GF-D8 (cell line): ENCODE measurements around the gene TBC1D3B.
"Not testable (repeated sequence)": the region's sequence is repeated elsewhere in the genome, so short reads cannot be mapped to it uniquely, and the experiment has no call there.

ENCODE experiments used
- DNase-seq: peaks from one replicate; lab custom pipeline; 2025; lab: John Stamatoyannopoulos, UW

Gene TBC1D3B

GRCh38 chr17:36176536-36176935, at the start of gene TBC1D3B:
TSS of gene TBC1D3B (minus strand) at chr17:36176636. CDS start at chr17:36175050, 1,586 bp downstream.
- DNase-seq = not testable (repeated sequence)

DNA sequence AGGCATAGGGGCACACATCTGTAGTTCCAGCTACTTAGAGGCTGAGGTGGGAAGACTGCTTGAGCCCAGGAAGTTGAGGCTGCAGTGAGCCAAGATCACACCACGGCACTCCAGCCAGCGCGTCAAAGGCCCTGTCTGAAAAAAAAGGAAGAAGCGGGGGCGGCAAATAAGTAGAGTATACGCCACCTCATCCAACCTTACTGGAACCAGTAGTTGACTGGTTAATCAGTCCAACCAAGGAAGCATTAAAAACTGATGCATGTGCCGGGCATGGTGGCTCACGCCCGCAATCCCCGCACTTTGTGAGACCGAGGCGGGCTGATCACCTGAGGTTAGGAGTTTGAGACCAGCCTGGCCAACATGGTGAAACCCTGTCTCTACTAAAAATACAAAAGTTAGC, 46.5 kb upstream of the TBC1D3B start:
- DNase-seq = not testable (repeated sequence)

GRCh38 chr17:36221581-36222100, 45.2 kb upstream of the TBC1D3B start:
- not testable (repeated sequence) for DNase-seq

- DNase-seq = not testable (repeated sequence)
Observed at GRCh38 chr17:36220737-36221580, 44.5 kb upstream of the TBC1D3B start.

GRCh38 chr17:36219556-36219955, 43.1 kb upstream of the TBC1D3B start:
- not testable (repeated sequence) for DNase-seq

DNA sequence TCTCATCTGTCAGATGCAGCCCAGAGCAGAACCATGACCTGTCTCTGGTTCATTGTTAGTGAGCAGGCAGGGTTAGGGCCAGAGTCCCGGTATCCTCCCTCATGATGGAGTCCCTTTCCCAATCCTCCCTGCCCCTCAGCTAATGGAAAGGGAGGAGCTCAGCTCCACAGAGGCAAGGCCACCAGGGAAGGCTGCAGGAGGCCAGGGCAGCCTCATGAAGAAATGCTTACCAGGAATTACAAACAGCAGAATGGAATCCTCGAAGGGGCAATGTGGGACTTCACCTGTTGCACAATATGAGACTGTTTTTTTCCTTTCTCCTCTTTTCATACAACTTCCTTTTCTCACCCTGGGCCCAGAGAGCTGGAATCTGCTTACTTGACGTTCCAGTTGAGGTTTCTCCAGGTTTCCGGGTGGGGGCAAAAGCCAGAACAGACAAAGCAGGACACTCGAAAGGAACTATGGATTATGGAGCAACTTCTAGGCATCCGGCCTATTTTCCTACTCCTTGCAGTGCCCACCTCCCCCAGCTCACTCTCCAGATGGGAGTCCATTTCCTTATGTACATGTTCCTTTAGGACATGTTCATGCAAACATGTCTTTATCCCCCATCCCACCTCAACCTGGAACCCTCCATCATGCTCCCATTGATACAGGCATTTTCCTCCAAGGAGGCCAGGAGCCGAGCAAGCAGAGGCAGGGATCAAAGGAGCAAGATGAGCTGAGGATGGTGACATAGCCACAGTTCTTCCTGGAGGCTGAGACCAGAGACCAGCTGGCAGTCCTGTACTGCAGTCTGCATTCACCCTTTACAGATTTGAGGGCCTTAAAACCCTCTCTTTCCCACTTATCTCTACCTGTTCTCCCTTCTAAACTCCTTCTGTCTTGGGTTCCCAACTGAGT, 39.2 kb upstream of the TBC1D3B start:
- not testable (repeated sequence) for DNase-seq

DNA sequence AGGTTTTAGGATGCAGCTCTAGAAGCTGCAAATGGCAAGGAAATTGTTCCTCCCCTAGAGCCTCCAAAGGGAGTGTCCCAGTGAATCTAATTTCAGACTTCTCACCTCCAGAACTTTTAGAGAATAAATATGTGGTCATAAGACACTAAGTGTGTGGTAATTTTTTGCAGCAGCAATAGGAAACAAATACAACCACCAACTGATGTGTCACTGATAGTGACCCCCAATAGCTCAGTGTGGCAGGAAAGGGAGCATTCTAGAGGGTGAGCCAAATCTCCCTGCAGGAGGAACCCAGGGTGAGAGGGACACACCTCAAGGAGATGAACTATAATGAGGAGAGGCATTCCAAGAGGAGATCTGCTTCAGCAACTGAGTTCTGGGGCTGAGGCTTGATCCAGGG, 38.5 kb upstream of the TBC1D3B start:
- no peak for DNase-seq

DNA sequence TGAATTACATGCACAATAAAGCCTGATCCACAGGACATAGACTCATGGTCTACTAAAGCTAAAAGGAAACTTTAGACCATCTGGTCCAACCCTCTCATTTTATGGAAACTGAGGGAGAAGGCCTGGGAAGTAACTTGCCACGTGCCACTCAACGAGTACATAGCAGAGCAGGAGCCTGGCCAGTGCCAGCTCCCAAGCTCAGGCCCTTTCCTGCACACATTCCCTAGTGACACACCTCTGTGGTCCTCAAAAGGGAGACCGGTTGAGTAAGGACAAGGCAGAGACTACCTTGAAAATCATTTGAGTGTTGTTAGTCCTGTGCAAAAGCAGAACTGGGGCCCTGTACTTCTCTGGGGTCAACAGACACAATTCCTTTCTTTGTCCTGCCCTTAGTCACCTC, 37.3 kb upstream of the TBC1D3B start:
- DNase-seq = no peak

GRCh38 chr17:36212966-36213365, 36.5 kb upstream of the TBC1D3B start:
- DNase-seq = no peak

DNA sequence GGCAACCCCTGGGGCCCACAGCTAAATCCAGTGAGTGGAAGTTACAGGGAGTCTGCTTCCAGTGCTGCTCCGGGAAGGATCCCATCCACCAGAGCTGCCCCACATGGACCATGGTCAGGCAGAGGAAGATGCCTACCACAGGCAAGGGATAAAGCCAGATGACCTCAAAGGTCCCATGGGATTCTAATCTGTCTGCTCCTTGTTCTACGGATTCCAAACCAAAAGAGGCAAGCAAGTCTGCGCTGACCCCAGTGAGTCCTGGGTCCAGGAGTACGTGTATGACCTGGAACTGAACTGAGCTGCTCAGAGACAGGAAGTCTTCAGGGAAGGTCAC, 35.8 kb upstream of the TBC1D3B start:
- no peak for DNase-seq

GRCh38 chr17:36211484-36212271, 35.2 kb upstream of the TBC1D3B start:
- not testable (repeated sequence) for DNase-seq

GRCh38 chr17:36210439-36211211, 34.2 kb upstream of the TBC1D3B start, which contains the start of gene CCL4L2:
TSS of gene CCL4L2 (plus strand) at chr17:36211063.
- DNase-seq = peak; percentile 44

DNA sequence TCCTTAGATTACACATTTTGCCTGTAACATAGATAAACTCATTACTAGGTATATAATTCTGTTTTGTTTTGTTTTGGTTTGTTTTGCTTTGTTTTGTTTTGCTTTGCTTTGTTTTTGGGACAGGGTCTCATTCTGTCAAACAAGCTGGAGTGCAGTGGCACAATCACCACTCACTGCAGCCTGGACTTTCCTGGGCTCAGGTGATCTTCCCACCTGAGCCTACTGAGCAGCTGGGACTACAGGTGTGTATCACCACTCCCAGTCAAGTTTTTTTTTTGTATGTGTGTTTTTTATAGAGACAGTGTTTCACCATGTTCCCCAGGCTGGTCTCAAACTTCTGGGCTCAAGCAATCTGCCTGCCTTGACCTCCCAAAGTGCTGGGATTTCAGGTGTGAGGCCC, 33.1 kb upstream of the TBC1D3B start:
- DNase-seq = no peak

GRCh38 chr17:36207383-36207782, 30.9 kb upstream of the TBC1D3B start:
- not testable (repeated sequence) for DNase-seq

GRCh38 chr17:36206486-36206821, 30.0 kb upstream of the TBC1D3B start:
- DNase-seq = not testable (repeated sequence)

- no peak for DNase-seq
Observed at GRCh38 chr17:36205637-36206485, 29.4 kb upstream of the TBC1D3B start.

GRCh38 chr17:36204724-36205500, 28.5 kb upstream of the TBC1D3B start:
- DNase-seq = no peak

- no peak for DNase-seq
Observed at GRCh38 chr17:36203335-36203734, 26.9 kb upstream of the TBC1D3B start.

DNA sequence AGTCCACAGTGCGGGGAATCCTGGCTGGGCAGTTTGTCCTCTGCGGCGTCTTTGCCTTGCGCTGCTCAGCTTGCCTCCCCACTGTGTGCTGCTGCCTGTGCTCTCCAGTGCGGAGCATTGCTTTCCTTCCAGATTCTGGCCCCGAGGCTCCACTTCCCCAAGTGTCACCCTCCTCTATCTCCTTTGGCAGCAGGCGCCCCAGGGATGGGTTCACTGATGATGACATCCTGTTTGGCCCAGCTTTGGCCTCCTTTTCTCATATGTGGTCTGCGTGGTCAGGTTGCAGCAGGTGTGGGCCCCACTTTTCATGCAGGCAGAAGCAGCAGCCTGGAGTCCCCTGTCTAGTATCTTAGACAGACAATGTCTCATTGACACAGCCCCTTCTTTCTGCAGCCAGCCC, 25.1 kb upstream of the TBC1D3B start:
- not testable (repeated sequence) for DNase-seq
